Measurements from ENCODE around the gene ATG9A. TPM values are rescaled to one million over a fixed set of nuclear protein-coding genes. Genes with fewer than 3 reads are reported as not detected.
"Not testable (repeated sequence)": the region's sequence is repeated elsewhere in the genome, so short reads cannot be mapped to it uniquely, and the experiment has no call there.

The ATG9A gene
- total and polyA plus RNA-seq, 2 donors: 10.0 to 27.4 TPM

DNA sequence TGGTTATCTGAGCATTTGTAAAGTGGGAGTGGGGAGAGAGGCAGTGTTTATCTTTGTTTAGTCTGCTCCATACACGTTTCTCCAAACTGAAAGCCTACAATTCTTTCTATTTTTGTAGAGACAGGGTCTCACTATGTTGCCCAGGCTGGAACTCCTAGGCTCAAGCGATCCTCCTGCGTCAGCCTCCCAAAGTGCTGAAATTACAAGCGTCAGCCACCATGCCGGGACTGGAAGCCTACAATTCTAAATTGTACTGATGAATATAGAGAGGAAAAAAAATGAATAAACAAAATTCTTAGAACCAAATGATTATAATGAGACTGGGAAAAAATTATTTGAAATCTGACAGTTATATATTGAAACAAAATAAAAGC, 24.3 kb downstream of the ATG9A start:
- H3K4me3 ChIP-seq (ENCODE audit: low read length in 2 of 2): no peak overlapping the region
- H3K9me3 ChIP-seq (ENCODE audit: control insufficient read depth in 2 of 2, insufficient read depth in 1 of 2, low read length in 1 of 2): peaks cover 0 to 3% of the 10 kb centered on the region in 2 donors
- WGBS: 96% methylated on average over 5 of the region's 5 CpGs
- H3K27me3 ChIP-seq (ENCODE audit: control insufficient read depth in 2 of 2, insufficient read depth in 1 of 2, low read length in 1 of 2): no peaks in the 10 kb centered on the region
- no peak overlapping the region for H3K27ac ChIP-seq (ENCODE audit: low read depth in 1 of 2, low read length in 1 of 2)
- DNase-seq (ENCODE audit: low read depth in 6 of 9, low spot score in 9 of 9): no peak
- peaks cover 22 to 27% of the 10 kb centered on the region in 2 donors for H3K36me3 ChIP-seq (ENCODE audit: control insufficient read depth in 2 of 2, insufficient read depth in 2 of 2, low read length in 1 of 2)
- peaks cover 6 to 36% of the 10 kb centered on the region in 2 donors for H3K4me1 ChIP-seq (ENCODE audit: control insufficient read depth in 2 of 2, insufficient read depth in 2 of 2, low read length in 2 of 2)

DNA sequence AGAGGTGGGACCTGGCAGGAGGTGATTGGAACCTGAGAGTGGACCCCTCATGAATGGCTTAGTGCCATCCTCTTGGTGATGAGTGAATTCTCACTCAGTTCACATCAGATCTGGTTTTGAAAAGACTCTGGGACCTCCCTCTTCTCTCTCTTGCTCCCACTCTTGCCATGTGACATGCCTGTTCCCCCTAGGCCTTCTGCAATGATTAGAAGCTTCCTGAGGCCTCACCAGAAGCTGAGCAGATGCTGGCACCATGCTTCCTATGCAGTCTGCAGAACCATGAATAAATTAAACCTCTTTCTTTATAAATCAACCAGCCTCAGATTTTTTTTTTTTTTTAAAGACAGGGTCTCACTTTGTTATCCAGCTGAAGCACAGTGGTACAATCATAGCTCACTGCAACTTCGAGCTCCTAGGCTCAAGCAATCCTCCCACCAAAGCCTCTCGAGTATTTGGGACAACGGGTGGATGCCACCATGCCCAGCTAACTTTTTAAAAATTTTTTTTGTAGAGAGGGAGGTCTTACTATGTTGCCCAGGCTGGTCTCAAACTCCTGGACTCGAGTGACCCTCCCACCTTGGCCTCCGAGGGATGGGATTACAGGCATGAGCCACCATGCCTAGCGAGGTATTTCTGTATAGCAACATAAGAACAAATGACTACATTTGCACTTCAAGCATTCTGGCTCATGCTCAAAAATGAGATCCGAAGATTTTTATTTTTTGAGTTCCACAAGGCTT, 24.8 kb downstream of the ATG9A start:
- WGBS: 96% methylated on average over 7 of the region's 7 CpGs
- no peaks in the 10 kb centered on the region for H3K27me3 ChIP-seq (ENCODE audit: control insufficient read depth in 2 of 2, insufficient read depth in 1 of 2, low read length in 1 of 2)
- no peak for DNase-seq (ENCODE audit: low read depth in 6 of 9, low spot score in 9 of 9)

DNA sequence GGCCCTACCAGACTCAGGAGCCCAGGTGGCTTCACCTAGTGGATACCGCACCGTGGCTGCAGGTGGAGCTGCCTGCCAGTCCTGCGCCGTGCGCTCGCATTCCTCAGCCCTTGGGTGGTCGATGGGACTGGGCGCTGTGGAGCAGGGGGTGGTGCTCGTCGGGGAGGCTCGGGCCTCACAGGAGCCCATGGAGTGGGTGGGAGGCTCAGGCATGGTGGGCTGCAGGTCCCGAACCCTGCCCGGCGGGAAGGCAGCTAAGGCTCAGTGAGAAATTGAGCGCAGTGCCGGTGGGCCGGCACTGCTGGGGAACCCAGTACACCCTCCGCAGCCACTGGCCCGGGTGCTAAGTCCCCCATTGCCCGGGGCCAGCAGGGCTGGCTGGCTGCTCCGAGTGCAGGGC, 28.1 kb downstream of the ATG9A start:
- not testable (repeated sequence) for H3K9me3 ChIP-seq (ENCODE audit: control insufficient read depth in 2 of 2, insufficient read depth in 1 of 2, low read length in 1 of 2); H3K27me3 ChIP-seq (ENCODE audit: control insufficient read depth in 2 of 2, insufficient read depth in 1 of 2, low read length in 1 of 2); H3K4me1 ChIP-seq (ENCODE audit: control insufficient read depth in 2 of 2, insufficient read depth in 2 of 2, low read length in 2 of 2); H3K36me3 ChIP-seq (ENCODE audit: control insufficient read depth in 2 of 2, insufficient read depth in 2 of 2, low read length in 1 of 2); DNase-seq (ENCODE audit: low read depth in 6 of 9, low spot score in 9 of 9); H3K4me3 ChIP-seq (ENCODE audit: low read length in 2 of 2); H3K27ac ChIP-seq (ENCODE audit: low read depth in 1 of 2, low read length in 1 of 2)
- WGBS: 91% methylated on average over 20 of the region's 21 CpGs

More for the DNA sequence above, 24.8 kb downstream of the ATG9A start:
- Histone ChIP-seq H3K4me3 (ENCODE audit: low read length in 2 of 2) (no peak overlapping the region), H3K4me1 (ENCODE audit: control insufficient read depth in 2 of 2, insufficient read depth in 2 of 2, low read length in 2 of 2) (peaks cover 6 to 31% of the 10 kb centered on the region in 2 donors), H3K9me3 (ENCODE audit: control insufficient read depth in 2 of 2, insufficient read depth in 1 of 2, low read length in 1 of 2) (peaks cover 0 to 3% of the 10 kb centered on the region in 2 donors), H3K27ac (ENCODE audit: low read depth in 1 of 2, low read length in 1 of 2) (no peak overlapping the region), H3K36me3 (ENCODE audit: control insufficient read depth in 2 of 2, insufficient read depth in 2 of 2, low read length in 1 of 2) (peaks cover 17 to 21% of the 10 kb centered on the region in 2 donors)

- H3K4me1 ChIP-seq (ENCODE audit: control insufficient read depth in 2 of 2, insufficient read depth in 2 of 2, low read length in 2 of 2); H3K4me3 ChIP-seq (ENCODE audit: low read length in 2 of 2); H3K27me3 ChIP-seq (ENCODE audit: control insufficient read depth in 2 of 2, insufficient read depth in 1 of 2, low read length in 1 of 2); H3K36me3 ChIP-seq (ENCODE audit: control insufficient read depth in 2 of 2, insufficient read depth in 2 of 2, low read length in 1 of 2); H3K9me3 ChIP-seq (ENCODE audit: control insufficient read depth in 2 of 2, insufficient read depth in 1 of 2, low read length in 1 of 2): not testable (repeated sequence)
- peak overlapping the region; percentile 20 to 26 for H3K27ac ChIP-seq (ENCODE audit: low read depth in 1 of 2, low read length in 1 of 2)
- DNase-seq (ENCODE audit: low read depth in 6 of 9, low spot score in 9 of 9): peak in 2 of 9 donors; percentile 18 to 35
- 61% methylated on average over 25 of the region's 26 CpGs for WGBS
Observed at GRCh38 chr2:219200502-219201326, 28.7 kb downstream of the ATG9A start.

DNA sequence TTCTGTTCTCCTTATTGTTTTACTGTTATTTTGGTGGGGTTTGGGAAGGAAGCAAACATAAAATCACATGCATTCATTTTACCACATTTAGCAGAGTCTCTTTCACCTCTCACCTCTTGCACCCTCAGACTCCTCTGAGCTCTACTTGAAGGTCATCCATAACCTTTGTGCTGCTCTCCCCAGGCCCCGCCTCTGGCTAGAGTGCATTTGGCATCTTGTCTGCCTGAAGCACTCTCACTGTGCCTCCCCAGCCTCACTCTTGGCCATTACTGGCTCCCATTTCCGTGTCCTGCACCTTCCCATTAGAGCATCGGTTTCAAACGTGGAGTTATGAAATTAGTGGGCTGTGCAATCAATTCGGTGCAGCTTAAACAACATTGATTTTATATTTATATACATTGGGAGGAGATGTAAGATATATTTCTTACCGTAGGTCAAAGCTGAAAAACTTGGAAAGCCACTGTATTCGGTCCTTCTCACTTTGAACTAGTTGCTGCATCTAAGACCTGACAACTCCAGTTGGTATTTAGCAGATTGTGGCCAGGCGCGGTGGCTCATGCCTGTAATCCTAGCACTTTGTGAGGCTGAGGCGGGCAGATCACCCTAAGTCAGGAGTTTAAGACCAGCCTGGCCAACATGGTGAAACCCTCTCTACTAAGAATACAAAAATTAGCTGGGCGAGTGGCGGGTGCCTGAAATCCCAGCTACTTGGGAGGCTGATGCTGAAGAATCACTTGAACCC, 29.8 kb downstream of the ATG9A start:
- H3K4me3 ChIP-seq (ENCODE audit: low read length in 2 of 2): no peak overlapping the region
- WGBS: 97% methylated on average over 12 of the region's 12 CpGs

DNA sequence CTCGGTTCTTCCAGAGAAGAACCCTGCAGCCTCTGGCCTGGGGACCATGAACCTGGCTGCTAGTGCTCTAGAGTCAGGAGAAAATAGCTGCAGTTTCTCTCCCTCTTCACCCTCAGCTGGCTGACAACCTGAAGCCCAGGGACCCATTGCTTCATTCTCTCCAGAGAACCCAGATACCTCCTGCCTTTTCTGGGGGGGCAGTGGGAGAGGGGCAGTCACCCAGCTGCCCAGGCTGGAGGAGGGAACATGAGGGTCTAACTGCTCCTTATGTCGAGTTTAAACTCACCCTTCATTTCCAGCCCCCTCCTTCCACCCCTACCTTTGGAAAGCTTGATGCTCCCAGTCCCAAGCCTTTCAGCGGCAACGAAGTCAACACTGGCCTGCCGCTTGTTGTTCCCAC, 30.5 kb downstream of the ATG9A start:
- H3K27me3 ChIP-seq (ENCODE audit: control insufficient read depth in 2 of 2, insufficient read depth in 1 of 2, low read length in 1 of 2): no peaks in the 10 kb centered on the region
- no peaks in the 10 kb centered on the region for H3K36me3 ChIP-seq (ENCODE audit: control insufficient read depth in 2 of 2, insufficient read depth in 2 of 2, low read length in 1 of 2)
- 92% methylated on average over 5 of the region's 5 CpGs for WGBS
- H3K27ac ChIP-seq (ENCODE audit: low read depth in 1 of 2, low read length in 1 of 2): no peak overlapping the region
- DNase-seq (ENCODE audit: low read depth in 6 of 9, low spot score in 9 of 9): no peak
- H3K9me3 ChIP-seq (ENCODE audit: control insufficient read depth in 2 of 2, insufficient read depth in 1 of 2, low read length in 1 of 2): no peaks in the 10 kb centered on the region
- no peak overlapping the region for H3K4me3 ChIP-seq (ENCODE audit: low read length in 2 of 2)
- H3K4me1 ChIP-seq (ENCODE audit: control insufficient read depth in 2 of 2, insufficient read depth in 2 of 2, low read length in 2 of 2): no peaks in the 10 kb centered on the region

More for the DNA sequence above, 29.8 kb downstream of the ATG9A start:
- Histone ChIP-seq H3K27me3 (ENCODE audit: control insufficient read depth in 2 of 2, insufficient read depth in 1 of 2, low read length in 1 of 2) (no peaks in the 10 kb centered on the region), H3K4me1 (ENCODE audit: control insufficient read depth in 2 of 2, insufficient read depth in 2 of 2, low read length in 2 of 2) (no peaks in the 10 kb centered on the region), H3K27ac (ENCODE audit: low read depth in 1 of 2, low read length in 1 of 2) (no peak overlapping the region), H3K9me3 (ENCODE audit: control insufficient read depth in 2 of 2, insufficient read depth in 1 of 2, low read length in 1 of 2) (peaks cover 0 to 3% of the 10 kb centered on the region in 2 donors), H3K36me3 (ENCODE audit: control insufficient read depth in 2 of 2, insufficient read depth in 2 of 2, low read length in 1 of 2) (no peaks in the 10 kb centered on the region)
- no peak for DNase-seq (ENCODE audit: low read depth in 6 of 9, low spot score in 9 of 9)

- H3K4me3 ChIP-seq (ENCODE audit: low read length in 2 of 2): no peak overlapping the region
- no peak overlapping the region for H3K27ac ChIP-seq (ENCODE audit: low read depth in 1 of 2, low read length in 1 of 2)
- DNase-seq (ENCODE audit: low read depth in 6 of 9, low spot score in 9 of 9): no peak
- no peaks in the 10 kb centered on the region for H3K4me1 ChIP-seq (ENCODE audit: control insufficient read depth in 2 of 2, insufficient read depth in 2 of 2, low read length in 2 of 2)
- H3K9me3 ChIP-seq (ENCODE audit: control insufficient read depth in 2 of 2, insufficient read depth in 1 of 2, low read length in 1 of 2): no peaks in the 10 kb centered on the region
- 97% methylated on average over 1 of the region's 1 CpG for WGBS
- H3K27me3 ChIP-seq (ENCODE audit: control insufficient read depth in 2 of 2, insufficient read depth in 1 of 2, low read length in 1 of 2): no peaks in the 10 kb centered on the region
- H3K36me3 ChIP-seq (ENCODE audit: control insufficient read depth in 2 of 2, insufficient read depth in 2 of 2, low read length in 1 of 2): no peaks in the 10 kb centered on the region
Observed at GRCh38 chr2:219197388-219197787, 32.0 kb downstream of the ATG9A start.

GRCh38 chr2:219186754-219187456, 42.5 kb downstream of the ATG9A start:
- Histone ChIP-seq H3K4me1 (ENCODE audit: control insufficient read depth in 2 of 2, insufficient read depth in 2 of 2, low read length in 2 of 2) (no peaks in the 10 kb centered on the region), H3K9me3 (ENCODE audit: control insufficient read depth in 2 of 2, insufficient read depth in 1 of 2, low read length in 1 of 2) (no peaks in the 10 kb centered on the region), H3K36me3 (ENCODE audit: control insufficient read depth in 2 of 2, insufficient read depth in 2 of 2, low read length in 1 of 2) (peaks cover 26 to 32% of the 10 kb centered on the region in 2 donors), H3K27ac (ENCODE audit: low read depth in 1 of 2, low read length in 1 of 2) (no peak overlapping the region), H3K4me3 (ENCODE audit: low read length in 2 of 2) (no peak overlapping the region), H3K27me3 (ENCODE audit: control insufficient read depth in 2 of 2, insufficient read depth in 1 of 2, low read length in 1 of 2) (no peaks in the 10 kb centered on the region)
- DNase-seq (ENCODE audit: low read depth in 6 of 9, low spot score in 9 of 9): no peak
- WGBS: 97% methylated on average over 7 of the region's 7 CpGs

Measured in thymus (tissue), 11 donors.